ENCODE data around the gene ENKUR.

GRCh38 chr10:24983130-24983529 lies 32.8 kb downstream of the ENKUR start:
- no peak for TF ChIP-seq CTCF (conservative IDR thresholded peaks at IDR 0.05; ENCODE audit: low read depth, low read length)
- TF ChIP-seq EZH2 (IDR thresholded peaks at IDR 0.05; ENCODE audit: borderline replicate concordance, low read depth, low read length, poor library complexity, severe bottlenecking): no peak

Data from A673 (cell line).